Keratinocyte (primary cell): ENCODE data around the gene ATG9B. TPM values are rescaled to one million over a fixed set of nuclear protein-coding genes. Genes with fewer than 3 reads are reported as not detected.
A peak's percentile ranks its signal among the peaks of the same experiment; 100 is the strongest.
"Not testable (repeated sequence)": the region's sequence is repeated elsewhere in the genome, so short reads cannot be mapped to it uniquely, and the experiment has no call there.

ENCODE experiments used
- DNase-seq: peaks from one replicate; pipeline ENCODE4 v3.0.0-alpha.2; 2011; ENCODE audit warnings: low read depth, missing footprints, low spot score
- FAIRE-seq: peaks from 2 replicates; lab custom pipeline; 2011; peaks lifted over from hg19 to GRCh38; lab: Jason Lieb, UNC
- H2AFZ ChIP-seq: 2 replicates; pipeline ENCODE4 v1.6.0; 2012; ENCODE audit warnings: low read length, control low read depth, inconsistent platforms; ENCODE audit not compliant: control insufficient read depth
- H3K27ac ChIP-seq: 2 replicates; pipeline ENCODE4 v1.5.1; 2011; ENCODE audit warnings: low read length; ENCODE audit not compliant: control insufficient read depth, insufficient read depth
- H3K27me3 ChIP-seq: 3 replicates; pipeline ENCODE4 v1.6.0; 2011; ENCODE audit warnings: low read length; ENCODE audit not compliant: control insufficient read depth, insufficient read depth; ENCODE audit errors: extremely low read depth
- H3K36me3 ChIP-seq, 2 experiments: 2 replicates in 1 of 2; 3 replicates in 1 of 2; pipeline ENCODE4 v1.5.1; 2011; ENCODE audit warnings: low read length in 2 of 2, mild to moderate bottlenecking in 1 of 2; ENCODE audit not compliant: control insufficient read depth in 2 of 2, insufficient read depth in 2 of 2; ENCODE audit errors: extremely low read depth in 1 of 2
- H3K4me1 ChIP-seq: 3 replicates; pipeline ENCODE4 v1.5.1; 2011; ENCODE audit warnings: low read length; ENCODE audit not compliant: control insufficient read depth, insufficient read depth; ENCODE audit errors: extremely low read depth
- H3K4me2 ChIP-seq: 3 replicates; pipeline ENCODE4 v1.6.0; 2011; ENCODE audit warnings: low read depth, low read length; ENCODE audit not compliant: control insufficient read depth, insufficient read depth; ENCODE audit errors: extremely low read depth
- H3K4me3 ChIP-seq, 3 experiments: fragments of 200-600 bp in 1 of 3; sonication (generic) in 1 of 3; 2 replicates in 2 of 3; 3 replicates in 1 of 3; pipeline ENCODE4 v1.5.1; 2011 to 2016; ENCODE audit warnings: low read length in 3 of 3, mild to moderate bottlenecking in 3 of 3, control low read depth in 2 of 3, inconsistent platforms in 1 of 3, low read depth in 1 of 3, mixed read lengths in 1 of 3, mixed run types in 1 of 3, moderate library complexity in 1 of 3; ENCODE audit not compliant: control insufficient read depth in 2 of 3, insufficient read depth in 2 of 3; ENCODE audit errors: extremely low read depth in 1 of 3
- H3K79me2 ChIP-seq: 2 replicates; pipeline ENCODE4 v1.6.0; 2012; ENCODE audit warnings: low read length; ENCODE audit not compliant: control insufficient read depth, insufficient read depth
- H3K9ac ChIP-seq: 3 replicates; pipeline ENCODE4 v1.6.0; 2011; ENCODE audit warnings: low read length; ENCODE audit not compliant: control insufficient read depth, insufficient read depth; ENCODE audit errors: extremely low read depth
- H3K9me1 ChIP-seq: 3 replicates; pipeline ENCODE4 v1.6.0; 2011; ENCODE audit warnings: low read length; ENCODE audit not compliant: control insufficient read depth, insufficient read depth; ENCODE audit errors: extremely low read depth
- H3K9me3 ChIP-seq: 2 replicates; pipeline ENCODE4 v1.5.1; 2012; ENCODE audit warnings: low read depth, low read length; ENCODE audit not compliant: control insufficient read depth
- H4K20me1 ChIP-seq: 3 replicates; pipeline ENCODE4 v1.6.0; 2011; ENCODE audit warnings: low read length; ENCODE audit not compliant: control insufficient read depth, insufficient read depth; ENCODE audit errors: extremely low read depth
- EZH2 ChIP-seq: IDR thresholded peaks from one replicate; pipeline ENCODE4 v1.6.1; 2012; ENCODE audit warnings: inconsistent platforms, mild to moderate bottlenecking, low read length, moderate library complexity
- dilution Hi-C: fragments of 300-500 bp; cut with MboI; formaldehyde crosslinking; loops from one replicate; pipeline ENCODE4 v1.7.0; 2020; ENCODE audit warnings: low sequenced_read_pairs; ENCODE audit not compliant: extremely low pct_ligation_motif_present
- polyA plus RNA-seq, 5 experiments: library from polyadenylated mRNA; depleted of rRNA in 3 of 5; stranded (reverse) in 3 of 5; stranded (forward) in 1 of 5; unstranded in 1 of 5; fragments of >200 nt; gene quantifications; 1 replicate in 1 of 5; 2 replicates in 3 of 5; 3 replicates in 1 of 5; pipeline versions ENCODE4 v1.2.1 to v1.2.3, GENCODE V29; 2011 to 2012; ENCODE audit warnings: missing spikeins in 2 of 5, low read depth in 1 of 5, low replicate concordance in 1 of 5
- TF ChIP-seq, protein P1 (sequence below), 3 experiments: IDR thresholded peaks in 1 of 3; conservative IDR thresholded peaks in 1 of 3; optimal IDR thresholded peaks in 1 of 3; 2 replicates in 2 of 3; 3 replicates in 1 of 3; pipeline versions ENCODE3 to v1.5.1; 2011; ENCODE audit warnings: low read length in 3 of 3, mild to moderate bottlenecking in 3 of 3, moderate library complexity in 2 of 3, control low read depth in 1 of 3, inconsistent platforms in 1 of 3; ENCODE audit not compliant: insufficient read depth in 2 of 3; ENCODE audit errors: extremely low read depth in 1 of 3

Gene ATG9B
- polyA plus RNA-seq, 1 donor (not counting 4 experiments of a cell fraction or from before 2014, with no cell fraction given) = 0.12 TPM

DNA sequence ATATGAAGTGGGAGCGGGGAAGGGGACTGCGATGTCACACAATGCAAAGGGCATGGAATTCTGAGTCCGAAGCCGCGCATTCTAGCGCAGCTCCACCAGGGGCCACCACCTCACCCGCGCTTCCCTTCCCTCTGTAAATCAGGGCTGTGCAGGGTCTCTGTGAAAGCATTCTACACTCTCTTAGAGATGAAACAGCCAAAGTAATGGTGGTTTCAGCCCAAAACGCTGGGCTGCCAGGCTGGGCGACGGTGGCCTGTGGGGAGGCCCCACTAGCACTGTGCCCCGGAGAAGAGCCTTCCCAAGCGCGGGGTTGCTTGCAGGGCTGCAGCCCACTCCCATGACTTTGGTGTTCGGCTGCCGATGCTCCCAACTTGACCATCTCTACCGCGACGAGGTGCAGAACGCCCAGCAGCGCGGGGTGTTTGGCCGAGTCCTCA is 11.4 kb downstream of the ATG9B start:
- Histone ChIP-seq H2AFZ (no peak overlapping the region), H3K9me3 (no peaks in the 10 kb centered on the region), H3K27me3 (peaks cover 43% of the 10 kb centered on the region), H3K27ac (no peak overlapping the region), H3K9me1 (no peaks in the 10 kb centered on the region), H3K4me1 (peaks cover 12% of the 10 kb centered on the region), H3K4me2 (peak overlapping the region; percentile 37), H3K9ac (no peak overlapping the region), H3K4me3 (no peak overlapping the region), H4K20me1 (no peaks in the 10 kb centered on the region), H3K79me2 (no peaks in the 10 kb centered on the region), H3K36me3 (no peaks in the 10 kb centered on the region)
- no peak for FAIRE-seq
- dilution Hi-C loops = no loop called here
- TF ChIP-seq EZH2 = no peak
- TF ChIP-seq, protein P1, sequence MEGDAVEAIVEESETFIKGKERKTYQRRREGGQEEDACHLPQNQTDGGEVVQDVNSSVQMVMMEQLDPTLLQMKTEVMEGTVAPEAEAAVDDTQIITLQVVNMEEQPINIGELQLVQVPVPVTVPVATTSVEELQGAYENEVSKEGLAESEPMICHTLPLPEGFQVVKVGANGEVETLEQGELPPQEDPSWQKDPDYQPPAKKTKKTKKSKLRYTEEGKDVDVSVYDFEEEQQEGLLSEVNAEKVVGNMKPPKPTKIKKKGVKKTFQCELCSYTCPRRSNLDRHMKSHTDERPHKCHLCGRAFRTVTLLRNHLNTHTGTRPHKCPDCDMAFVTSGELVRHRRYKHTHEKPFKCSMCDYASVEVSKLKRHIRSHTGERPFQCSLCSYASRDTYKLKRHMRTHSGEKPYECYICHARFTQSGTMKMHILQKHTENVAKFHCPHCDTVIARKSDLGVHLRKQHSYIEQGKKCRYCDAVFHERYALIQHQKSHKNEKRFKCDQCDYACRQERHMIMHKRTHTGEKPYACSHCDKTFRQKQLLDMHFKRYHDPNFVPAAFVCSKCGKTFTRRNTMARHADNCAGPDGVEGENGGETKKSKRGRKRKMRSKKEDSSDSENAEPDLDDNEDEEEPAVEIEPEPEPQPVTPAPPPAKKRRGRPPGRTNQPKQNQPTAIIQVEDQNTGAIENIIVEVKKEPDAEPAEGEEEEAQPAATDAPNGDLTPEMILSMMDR (optimal IDR thresholded peaks at IDR 0.05 in 1 of 3, IDR thresholded peaks at IDR 0.05 in 1 of 3, conservative IDR thresholded peaks at IDR 0.05 in 1 of 3; ENCODE audit: extremely low read depth in 1 of 3, insufficient read depth in 2 of 3, low read length in 3 of 3) = peak; percentile 67 to 69 (median 67)
- no peak for DNase-seq

DNA sequence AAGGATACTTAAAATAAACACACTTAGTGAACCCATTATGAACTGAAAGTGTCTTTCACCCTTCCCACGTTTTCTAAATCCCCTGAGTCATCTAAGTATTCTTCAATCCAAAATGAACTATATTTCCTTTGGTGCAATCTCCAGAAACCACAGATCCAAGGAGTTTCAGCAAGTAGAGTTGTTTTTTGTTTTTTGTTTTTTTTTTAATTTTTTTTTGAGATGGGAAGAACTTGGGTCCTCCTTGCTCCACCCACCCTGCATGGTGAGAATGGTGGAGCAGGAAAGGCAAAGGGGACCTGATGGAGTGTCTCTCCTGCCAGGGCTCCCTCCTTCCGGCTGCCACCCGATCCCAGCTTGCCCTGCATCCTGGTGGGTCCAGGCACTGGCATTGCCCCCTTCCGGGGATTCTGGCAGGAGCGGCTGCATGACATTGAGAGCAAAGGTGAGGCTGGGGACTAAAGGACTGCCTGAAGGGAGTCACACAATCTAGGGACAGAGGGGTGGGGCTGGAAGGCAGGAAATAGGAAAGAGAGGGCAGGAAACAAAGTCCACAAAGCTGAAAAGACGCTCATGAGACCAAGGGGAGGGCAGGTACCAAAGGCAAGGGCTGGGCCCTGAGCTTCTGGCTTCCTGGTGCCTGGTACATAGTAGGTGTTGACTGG is 12.1 kb downstream of the ATG9B start:
- no peaks in the 10 kb centered on the region for H3K9me3 ChIP-seq
- H3K9ac ChIP-seq = no peak overlapping the region
- no peaks in the 10 kb centered on the region for H3K79me2 ChIP-seq
- H3K36me3 ChIP-seq = no peaks in the 10 kb centered on the region
- dilution Hi-C loops = no loop called here
- H3K27ac ChIP-seq = no peak overlapping the region
- peaks cover 12% of the 10 kb centered on the region for H3K4me1 ChIP-seq
- FAIRE-seq = no peak
- no peak overlapping the region for H3K4me3 ChIP-seq
- no peaks in the 10 kb centered on the region for H3K9me1 ChIP-seq
- TF ChIP-seq, protein P1 (optimal IDR thresholded peaks at IDR 0.05 in 1 of 3, IDR thresholded peaks at IDR 0.05 in 1 of 3, conservative IDR thresholded peaks at IDR 0.05 in 1 of 3; ENCODE audit: extremely low read depth in 1 of 3, insufficient read depth in 2 of 3, low read length in 3 of 3) = no peak
- no peak for TF ChIP-seq EZH2
- no peak for DNase-seq
- peaks cover 36% of the 10 kb centered on the region for H3K27me3 ChIP-seq
- H4K20me1 ChIP-seq = no peaks in the 10 kb centered on the region
- no peak overlapping the region for H3K4me2 ChIP-seq
- no peak overlapping the region for H2AFZ ChIP-seq

DNA sequence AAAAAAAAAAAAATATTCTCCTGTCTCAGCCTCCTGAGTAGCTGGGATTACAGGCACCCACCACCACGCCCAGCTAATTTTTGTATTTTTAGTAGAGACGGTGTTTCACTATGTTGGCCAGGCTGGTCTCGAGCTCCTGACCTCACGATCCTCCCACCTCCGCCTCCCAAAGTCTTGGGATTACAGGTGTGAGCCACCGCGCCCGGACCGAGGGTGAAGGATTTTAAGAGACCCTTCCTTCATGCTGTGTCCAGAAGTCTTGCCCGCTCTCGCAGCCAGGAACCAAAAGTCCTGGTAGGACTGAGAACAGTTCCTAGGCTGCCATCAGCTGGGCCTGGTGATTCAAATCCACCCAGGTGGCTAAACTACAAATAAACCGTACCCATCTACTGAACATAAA is 12.7 kb downstream of the ATG9B start:
- H3K4me3 ChIP-seq, H3K9me3 ChIP-seq, H3K79me2 ChIP-seq, H3K9ac ChIP-seq, H3K9me1 ChIP-seq, H3K4me2 ChIP-seq, FAIRE-seq, H3K27ac ChIP-seq, H3K36me3 ChIP-seq, dilution Hi-C loops, H4K20me1 ChIP-seq, DNase-seq, H2AFZ ChIP-seq: not testable (repeated sequence)
- Histone ChIP-seq H3K4me1 (peaks cover 12% of the 10 kb centered on the region), H3K27me3 (peaks cover 36% of the 10 kb centered on the region)
